Cardiac muscle cell (in vitro differentiated cells and primary cell): Measurements from ENCODE around the gene ORM2. TPM values are rescaled to one million over a fixed set of nuclear protein-coding genes. Genes with fewer than 3 reads are reported as not detected.

ENCODE experiments used
- DNase-seq, 2 donors: peaks; one replicate each; pipeline versions ENCODE4 v3.0.0 to v3.0.0-alpha.2; 2010 to 2017; ENCODE audit warnings: low read depth in 1 of 2, low spot score in 1 of 2
- H3K27ac ChIP-seq: fragments of 200-600 bp; sonication (generic); 2 replicates; pipeline ENCODE4 v1.5.1; 2016
- H3K27me3 ChIP-seq: fragments of 200-600 bp; sonication (generic); 2 replicates; pipeline ENCODE4 v1.6.0; 2016; ENCODE audit warnings: control low read depth
- H3K36me3 ChIP-seq: fragments of 200-600 bp; sonication (generic); 2 replicates; pipeline ENCODE4 v1.5.1; 2016; ENCODE audit warnings: control low read depth
- H3K4me1 ChIP-seq: fragments of 200-600 bp; sonication (generic); 2 replicates; pipeline ENCODE4 v1.8.1; 2017; ENCODE audit warnings: low read depth, mild to moderate bottlenecking, mixed run types
- H3K4me3 ChIP-seq: fragments of 200-600 bp; sonication (generic); 2 replicates; pipeline ENCODE4 v1.5.1; 2016; ENCODE audit warnings: mild to moderate bottlenecking
- H3K9me3 ChIP-seq: fragments of 200-600 bp; sonication (generic); 2 replicates; pipeline ENCODE4 v1.5.1; 2017; ENCODE audit warnings: low read depth, mild to moderate bottlenecking, control low read depth
- polyA plus RNA-seq: library from polyadenylated mRNA; unstranded; fragments of >200 nt; fragmentation: Nextera tagmentation; extraction: Ambion mirVana; gene quantifications from 2 replicates; pipeline ENCODE4 v1.2.1, GENCODE V29; 2016
- total RNA-seq: library from RNA; depleted of rRNA; stranded (reverse); fragments of >200 nt; gene quantifications from 2 replicates; pipeline ENCODE4 v1.2.3, GENCODE V29; 2016
- TF ChIP-seq, protein P1 (sequence below): IDR thresholded peaks from 2 replicates; pipeline ENCODE4 v1.5.1; 2012; ENCODE audit warnings: low read depth, mild to moderate bottlenecking, low read length

The ORM2 gene
- total and polyA plus RNA-seq, 2 experiments from 2014 or later: not detected

DNA sequence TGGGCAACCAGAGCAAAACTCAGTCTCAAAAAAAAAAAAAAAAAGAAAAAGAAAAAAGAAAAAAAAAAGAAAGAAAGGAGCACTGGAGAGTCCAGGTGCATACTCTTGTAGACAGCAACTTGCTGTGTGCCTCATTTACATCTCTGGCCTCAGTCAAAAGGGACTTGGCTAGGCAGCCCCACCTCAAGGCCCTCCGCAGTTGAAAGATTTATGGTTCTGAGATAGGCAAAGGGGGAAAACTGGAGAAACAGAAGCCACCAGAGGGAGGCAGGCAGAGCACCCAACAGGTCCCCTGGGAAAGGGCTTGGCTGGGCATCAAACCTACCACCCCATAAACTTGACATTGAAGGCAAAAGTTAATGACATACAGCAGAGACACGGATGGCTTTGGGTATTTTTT lies 6.1 kb downstream of the ORM2 start:
- Histone ChIP-seq H3K4me1 (no peaks in the 10 kb centered on the region), H3K27ac (no peak overlapping the region), H3K27me3 (no peaks in the 10 kb centered on the region), H3K9me3 (no peaks in the 10 kb centered on the region), H3K4me3 (no peak overlapping the region), H3K36me3 (no peaks in the 10 kb centered on the region)
- no peak for DNase-seq
- TF ChIP-seq, protein P1, sequence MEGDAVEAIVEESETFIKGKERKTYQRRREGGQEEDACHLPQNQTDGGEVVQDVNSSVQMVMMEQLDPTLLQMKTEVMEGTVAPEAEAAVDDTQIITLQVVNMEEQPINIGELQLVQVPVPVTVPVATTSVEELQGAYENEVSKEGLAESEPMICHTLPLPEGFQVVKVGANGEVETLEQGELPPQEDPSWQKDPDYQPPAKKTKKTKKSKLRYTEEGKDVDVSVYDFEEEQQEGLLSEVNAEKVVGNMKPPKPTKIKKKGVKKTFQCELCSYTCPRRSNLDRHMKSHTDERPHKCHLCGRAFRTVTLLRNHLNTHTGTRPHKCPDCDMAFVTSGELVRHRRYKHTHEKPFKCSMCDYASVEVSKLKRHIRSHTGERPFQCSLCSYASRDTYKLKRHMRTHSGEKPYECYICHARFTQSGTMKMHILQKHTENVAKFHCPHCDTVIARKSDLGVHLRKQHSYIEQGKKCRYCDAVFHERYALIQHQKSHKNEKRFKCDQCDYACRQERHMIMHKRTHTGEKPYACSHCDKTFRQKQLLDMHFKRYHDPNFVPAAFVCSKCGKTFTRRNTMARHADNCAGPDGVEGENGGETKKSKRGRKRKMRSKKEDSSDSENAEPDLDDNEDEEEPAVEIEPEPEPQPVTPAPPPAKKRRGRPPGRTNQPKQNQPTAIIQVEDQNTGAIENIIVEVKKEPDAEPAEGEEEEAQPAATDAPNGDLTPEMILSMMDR: no peak

DNA sequence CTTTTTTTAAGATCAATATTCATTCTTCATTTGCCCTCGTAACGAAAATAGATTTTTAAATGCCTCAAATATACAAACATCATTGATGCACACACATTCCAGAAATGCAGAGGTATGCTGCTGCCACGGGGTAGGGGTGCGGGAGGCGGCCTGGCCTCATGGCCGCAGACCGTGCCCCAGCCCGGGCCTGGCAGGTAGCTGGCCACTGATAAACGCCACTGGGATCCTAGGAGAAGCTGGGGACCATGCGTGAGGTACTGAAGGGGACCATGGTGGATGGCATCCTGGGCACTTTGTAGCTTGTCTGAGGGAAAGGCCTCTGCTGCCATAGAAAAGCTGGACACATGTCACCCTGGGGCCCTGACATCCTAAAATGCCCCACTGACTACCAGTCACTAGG lies 6.5 kb downstream of the ORM2 start:
- TF ChIP-seq, protein P1: no peak
- Histone ChIP-seq H3K27ac (no peak overlapping the region), H3K4me3 (no peak overlapping the region), H3K36me3 (peaks cover under 1% of the 10 kb centered on the region), H3K4me1 (no peaks in the 10 kb centered on the region), H3K27me3 (no peaks in the 10 kb centered on the region), H3K9me3 (no peaks in the 10 kb centered on the region)
- DNase-seq: no peak

DNA sequence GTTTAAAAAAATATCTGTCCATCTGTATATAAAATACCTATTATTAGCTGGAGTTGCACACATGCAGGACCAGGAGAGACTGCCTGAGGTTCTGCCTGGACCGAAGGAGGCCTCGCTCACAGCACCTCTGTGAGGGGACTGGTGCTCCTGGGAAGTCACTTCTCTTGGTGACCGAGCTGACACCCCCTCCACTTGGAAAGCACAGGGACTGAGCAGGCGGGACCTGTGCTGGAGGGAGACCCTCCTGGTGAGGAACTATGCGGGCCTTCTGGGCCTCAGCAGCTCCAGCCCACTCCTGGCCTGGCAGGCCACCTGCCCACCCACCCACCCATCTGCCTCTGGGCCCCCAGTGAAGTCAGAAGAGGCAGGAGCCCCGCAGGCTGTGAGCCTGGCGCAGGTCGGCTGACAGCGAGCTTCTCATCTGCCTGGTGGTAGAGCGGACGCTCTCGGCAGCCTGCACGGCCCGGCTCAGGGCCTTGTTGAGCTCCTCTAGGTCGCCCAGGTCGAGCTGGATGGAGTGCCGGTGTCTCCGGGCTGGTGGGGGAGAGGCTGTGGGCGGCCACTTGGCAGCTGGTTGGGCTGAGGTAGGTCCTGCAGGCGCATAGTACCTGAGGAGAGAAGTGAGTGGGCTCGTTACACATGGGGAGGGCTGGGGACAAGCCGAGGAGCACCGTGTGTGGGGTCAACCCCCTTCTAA lies 7.2 kb downstream of the ORM2 start:
- TF ChIP-seq, protein P1: no peak
- no peak for DNase-seq
- no peak overlapping the region for H3K27ac ChIP-seq
- H3K27me3 ChIP-seq: no peaks in the 10 kb centered on the region
- no peaks in the 10 kb centered on the region for H3K4me1 ChIP-seq
- H3K9me3 ChIP-seq: no peaks in the 10 kb centered on the region
- no peak overlapping the region for H3K4me3 ChIP-seq
- peaks cover 7% of the 10 kb centered on the region for H3K36me3 ChIP-seq

DNA sequence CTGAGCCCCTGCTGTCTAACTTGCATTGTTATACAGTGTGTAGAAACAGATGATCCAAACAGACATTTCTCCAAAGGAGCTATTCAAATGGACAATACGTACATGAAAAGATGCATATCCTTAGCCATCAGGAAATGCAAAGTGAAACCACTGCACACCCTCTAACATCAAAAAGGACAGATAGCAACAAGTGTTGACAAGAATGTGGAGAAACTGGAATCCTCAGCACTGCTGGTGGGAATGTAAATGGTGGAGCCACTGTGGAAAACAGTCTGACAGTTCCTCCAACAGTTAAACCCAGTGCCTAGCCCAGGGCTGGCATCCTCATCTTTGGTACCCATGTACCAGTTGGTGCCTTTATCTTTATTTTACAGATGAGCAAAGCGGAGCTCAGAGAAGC lies 8.5 kb downstream of the ORM2 start:
- Histone ChIP-seq H3K36me3 (peaks cover 14% of the 10 kb centered on the region), H3K27ac (no peak overlapping the region), H3K4me1 (no peaks in the 10 kb centered on the region), H3K27me3 (no peaks in the 10 kb centered on the region), H3K9me3 (no peaks in the 10 kb centered on the region), H3K4me3 (no peak overlapping the region)
- no peak for DNase-seq
- TF ChIP-seq, protein P1: no peak

DNA sequence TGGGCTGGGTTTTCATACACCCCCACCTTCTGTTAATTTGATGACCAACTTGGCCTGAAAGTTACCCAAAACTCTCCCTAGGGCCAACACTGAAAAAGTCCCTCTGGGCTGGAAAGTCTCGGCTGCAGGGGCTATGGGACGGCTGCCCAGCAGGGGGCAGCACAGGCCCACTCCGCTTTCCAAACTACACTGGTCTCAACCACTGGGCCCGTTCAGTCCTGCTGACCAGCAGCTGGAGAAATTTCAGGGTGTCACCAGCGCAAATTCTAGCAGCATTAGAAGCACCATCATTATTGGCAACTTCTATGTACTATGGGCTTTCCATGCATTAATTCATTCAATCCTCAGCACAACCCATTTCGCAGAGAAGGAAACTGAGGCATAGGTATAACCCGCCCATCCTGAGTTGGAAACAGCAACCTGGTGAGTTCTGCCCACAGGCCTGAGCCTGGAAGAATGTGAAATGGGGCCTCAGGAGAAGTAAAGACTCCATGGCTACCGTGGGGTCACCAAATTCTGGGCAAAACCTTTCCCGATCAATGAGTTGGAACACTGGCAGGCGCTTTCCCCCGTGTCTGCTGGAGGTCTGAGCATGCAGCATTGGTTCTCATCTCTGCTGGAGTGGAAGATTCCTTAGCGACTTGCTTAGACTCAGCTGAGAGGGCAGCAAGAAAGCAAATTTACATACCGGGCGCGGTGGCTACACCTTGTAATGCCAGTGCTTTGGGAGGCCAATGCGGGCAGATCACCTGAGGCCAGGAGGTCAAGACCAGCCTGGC lies 9.7 kb downstream of the ORM2 start:
- DNase-seq: peak; percentile 54 to 70
- Histone ChIP-seq H3K27me3 (no peaks in the 10 kb centered on the region), H3K36me3 (peaks cover 19% of the 10 kb centered on the region), H3K4me3 (no peak overlapping the region), H3K4me1 (no peaks in the 10 kb centered on the region), H3K27ac (no peak overlapping the region), H3K9me3 (no peaks in the 10 kb centered on the region)
- TF ChIP-seq, protein P1: peak; percentile 95
